Right forelimb (tissue), 1 donor: ENCODE data around the gene COBL.

Source experiments
- DNase-seq: peaks from one replicate; pipeline ENCODE4 v3.0.0-alpha.2; 2018

COBL gene

DNA sequence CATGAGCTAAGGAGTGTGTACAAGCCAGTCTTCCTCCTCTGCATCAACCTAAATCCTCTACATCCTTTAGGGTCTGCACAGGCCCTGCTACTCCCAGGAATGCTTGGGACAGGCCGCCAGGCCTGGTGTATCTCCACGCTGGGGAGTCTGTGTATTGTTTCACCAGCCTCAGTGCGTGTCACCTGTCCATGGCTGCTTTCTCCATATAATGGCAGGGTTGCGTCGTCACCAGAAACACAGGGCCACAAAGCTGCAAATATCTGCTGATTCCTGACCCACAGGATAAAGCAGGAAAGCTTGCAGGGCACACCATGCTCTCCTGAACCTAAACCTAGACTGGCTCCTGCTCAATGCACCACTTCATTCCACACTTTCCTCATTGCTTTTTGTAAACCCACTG is 45.6 kb downstream of the COBL start:
- no peak for DNase-seq

- no peak for DNase-seq
Observed at GRCh38 chr7:51269911-51270310, 46.7 kb downstream of the COBL start.

GRCh38 chr7:51269321-51269720 is 47.3 kb downstream of the COBL start:
- DNase-seq: no peak

DNA sequence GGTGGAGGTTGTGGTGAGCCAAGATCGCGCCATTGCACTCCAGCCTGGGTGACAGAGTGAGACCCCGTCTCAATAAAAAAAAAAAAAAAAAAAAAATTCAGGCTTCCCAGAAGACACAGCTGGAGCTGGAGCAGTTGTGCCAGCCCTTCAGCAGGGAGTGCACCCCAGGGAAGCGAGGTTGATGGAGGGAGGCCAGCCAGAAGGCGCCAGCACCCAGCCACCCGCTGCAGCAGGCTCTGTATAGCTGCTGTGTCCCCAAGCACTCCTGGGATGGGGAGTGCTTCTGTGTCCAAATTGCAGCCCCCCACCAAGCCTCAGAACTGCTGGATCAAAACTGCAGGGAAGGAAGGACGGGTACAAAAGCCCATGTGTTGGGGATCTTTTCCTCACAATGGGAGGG is 47.8 kb downstream of the COBL start:
- DNase-seq: no peak

DNA sequence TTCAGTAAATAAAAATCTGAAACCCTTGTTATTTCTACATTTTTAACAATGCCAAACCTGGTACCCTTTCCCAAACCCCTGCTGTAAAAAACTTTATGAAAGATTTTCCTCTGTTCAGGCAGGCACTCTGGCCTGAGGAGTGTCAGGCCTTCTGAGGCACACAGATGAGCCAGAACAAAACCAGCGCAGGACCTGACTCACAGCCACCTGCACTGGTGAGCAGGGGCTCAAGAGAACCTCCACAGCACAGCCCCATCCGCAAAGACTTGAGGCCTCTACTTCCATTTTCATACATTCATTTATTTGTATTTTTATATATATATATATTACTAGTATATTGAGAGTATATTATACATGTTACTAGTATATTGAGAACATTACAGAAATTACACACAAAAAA is 49.4 kb downstream of the COBL start:
- no peak for DNase-seq

DNA sequence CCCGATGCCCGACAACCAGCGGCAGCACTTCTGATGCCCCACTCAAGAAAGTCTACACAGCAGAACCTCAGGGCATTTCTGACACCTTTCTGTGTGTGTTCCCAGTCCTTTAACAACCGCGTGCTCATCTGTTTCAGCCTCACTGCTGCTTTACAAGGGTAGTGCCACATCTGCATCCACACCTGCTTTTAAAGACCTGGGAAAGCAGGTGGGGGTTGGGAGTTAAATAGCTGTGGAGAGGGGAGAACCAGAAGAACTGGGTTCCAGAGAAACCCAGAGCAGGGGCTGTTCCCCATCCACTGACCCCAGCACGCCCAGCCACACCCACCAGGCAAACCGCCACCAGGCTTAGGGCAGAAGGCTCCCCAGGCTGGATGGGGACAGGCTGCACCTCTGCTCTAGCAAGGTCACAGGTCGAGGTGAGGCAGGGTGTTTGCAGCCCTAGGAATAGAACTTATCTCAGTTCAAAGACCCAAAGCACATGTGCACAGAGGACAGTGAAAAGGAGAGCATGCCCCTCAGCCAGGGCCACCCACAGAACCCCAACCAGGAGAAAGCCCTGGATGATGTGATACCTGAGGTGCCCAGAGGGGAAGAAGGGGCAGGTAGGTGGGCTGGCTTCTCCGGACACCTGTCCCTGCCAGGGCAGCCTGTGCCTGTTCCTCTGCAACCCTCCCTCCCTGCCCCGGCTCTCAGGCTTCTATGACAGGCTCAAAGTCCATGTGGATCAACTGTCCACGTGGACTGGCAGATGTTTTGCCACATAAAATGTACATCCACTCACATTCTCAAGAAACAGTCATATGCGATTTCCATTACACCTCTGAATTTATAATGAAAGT is 51.3 kb downstream of the COBL start:
- DNase-seq: no peak

DNA sequence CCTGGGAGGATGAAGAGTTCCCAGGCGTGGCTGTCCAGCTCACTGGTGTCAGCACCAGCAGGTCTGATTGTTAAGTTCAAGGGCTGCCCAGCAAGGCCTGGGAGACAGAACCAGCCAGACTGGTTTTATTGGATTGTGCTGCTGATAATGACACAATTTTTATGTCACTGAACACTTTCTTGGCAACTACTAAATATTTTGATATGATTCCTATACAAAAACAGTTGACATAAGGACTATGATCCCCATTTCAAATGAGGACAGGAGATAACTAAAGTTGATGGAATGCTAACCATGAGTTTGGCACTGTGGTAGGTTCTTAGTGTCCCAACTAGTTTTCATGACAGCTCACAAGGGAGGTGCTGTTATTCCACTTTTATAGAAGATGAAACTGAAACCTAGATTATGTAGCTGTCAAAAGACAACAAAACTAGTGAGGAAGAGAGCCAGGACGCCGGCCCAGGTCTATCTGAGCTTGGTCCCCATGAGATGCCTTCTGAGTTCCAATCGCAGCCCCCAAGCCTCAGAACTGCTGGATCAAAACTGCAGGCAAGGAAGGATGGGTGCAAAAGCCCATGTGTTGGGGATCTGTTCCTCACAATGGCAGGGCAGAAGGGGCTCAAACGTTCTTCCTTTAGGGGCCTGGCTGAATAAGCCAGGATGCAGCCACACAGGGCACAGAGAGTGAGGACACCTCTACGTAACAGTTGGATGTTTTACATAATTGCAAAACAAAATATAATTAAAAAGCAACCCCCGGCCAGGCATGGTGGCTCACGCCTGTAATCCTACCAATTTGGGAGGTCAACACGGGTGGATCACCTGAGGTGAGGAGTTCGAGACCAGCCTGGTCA is 52.8 kb downstream of the COBL start:
- DNase-seq: no peak

DNA sequence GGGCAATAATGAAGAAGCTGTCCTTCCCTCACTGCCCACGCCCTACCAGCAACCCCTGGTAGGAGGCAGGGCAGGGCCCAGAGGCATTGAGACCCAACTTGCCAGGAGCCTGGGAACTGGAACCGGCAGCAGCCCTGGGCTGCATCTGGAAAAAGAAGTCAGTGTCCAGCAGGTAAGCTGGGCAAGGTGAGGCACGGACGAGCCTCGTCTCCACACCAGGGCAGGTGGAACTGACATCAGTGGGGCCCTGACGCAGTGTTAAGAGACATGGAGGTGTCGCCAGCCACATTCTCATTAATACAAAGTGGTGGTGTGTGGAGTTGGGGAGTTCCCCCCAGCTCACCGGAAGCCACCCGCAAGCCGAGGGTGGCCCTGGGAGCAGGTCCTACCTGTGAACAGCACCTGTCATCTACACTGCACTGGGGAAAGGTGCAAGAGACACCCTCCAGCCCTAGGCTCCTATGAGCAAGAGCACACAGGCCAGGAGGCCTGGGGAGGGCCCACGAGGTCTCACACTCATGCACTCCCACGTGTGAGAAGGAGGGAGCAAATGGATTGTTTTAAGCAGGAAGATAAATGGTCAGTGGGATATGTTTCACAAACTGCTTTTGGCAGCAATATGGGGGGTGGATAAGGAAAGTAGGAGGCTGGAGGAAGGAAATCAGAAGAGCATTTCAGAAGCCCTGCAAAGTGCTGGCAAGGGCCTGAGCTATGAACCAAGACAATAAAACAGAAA is 53.6 kb downstream of the COBL start:
- DNase-seq: no peak

DNA sequence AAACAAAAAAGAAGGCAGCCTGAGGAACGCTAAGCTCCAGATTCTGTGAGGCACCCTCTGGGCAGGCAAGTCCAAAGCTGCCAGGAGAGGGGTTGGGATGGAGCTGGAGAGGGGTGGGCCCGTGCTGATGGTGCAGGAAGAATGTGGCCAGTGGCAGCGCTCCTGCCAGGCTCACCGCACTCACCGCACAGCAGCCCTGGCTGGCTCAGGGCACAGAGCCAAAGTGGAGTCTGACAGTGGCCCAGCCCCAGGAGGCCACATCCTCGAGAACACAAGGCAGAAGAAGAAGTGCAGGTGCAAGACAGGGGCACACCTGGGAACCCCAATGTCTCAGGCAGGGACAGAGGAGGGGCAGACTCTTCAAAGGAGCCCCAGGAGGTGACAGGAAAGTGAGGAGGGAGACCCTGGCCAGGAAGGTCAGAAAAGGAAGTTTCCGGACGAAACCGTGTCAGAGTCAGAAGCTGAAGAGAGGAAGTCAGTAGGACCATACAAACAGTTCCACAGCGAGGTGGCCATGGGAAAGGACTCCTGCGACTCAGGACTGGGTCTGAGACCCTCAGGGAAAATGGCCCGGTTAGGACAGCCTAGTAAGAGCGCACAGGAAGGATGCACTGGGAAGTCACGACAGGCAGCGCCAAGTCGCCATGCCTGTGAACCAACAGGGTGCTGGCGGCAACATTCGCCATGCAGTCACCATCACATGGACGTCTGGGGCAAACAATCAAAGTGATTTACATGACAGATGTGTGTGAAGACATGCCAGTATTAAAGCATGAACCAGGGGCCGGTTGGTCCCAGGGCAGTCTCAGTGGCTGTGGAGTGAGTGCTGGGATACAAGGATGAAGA is 54.4 kb downstream of the COBL start:
- no peak for DNase-seq

- no peak for DNase-seq
Observed at GRCh38 chr7:51261117-51261835, 55.3 kb downstream of the COBL start.

DNA sequence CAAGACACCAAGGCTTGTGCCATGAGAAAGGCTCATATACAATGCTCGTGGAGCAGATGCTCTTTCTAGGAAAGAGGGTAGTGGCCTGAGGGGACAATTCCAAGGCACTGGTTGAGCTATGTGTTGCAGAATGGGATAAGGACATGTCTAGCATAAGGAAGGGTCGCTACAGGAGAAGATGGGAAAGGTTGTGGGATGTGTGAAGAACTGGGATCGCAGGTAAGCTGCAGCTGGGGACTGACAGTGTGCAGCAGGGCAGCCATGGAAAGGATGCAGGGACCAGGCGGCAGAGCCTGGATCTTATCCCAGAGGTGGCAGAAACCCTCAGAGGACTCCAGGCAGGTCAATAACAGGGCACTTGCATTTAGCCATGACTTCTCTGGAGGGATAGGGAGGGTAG is 56.1 kb downstream of the COBL start:
- no peak for DNase-seq

GRCh38 chr7:51259766-51260165 is 56.8 kb downstream of the COBL start:
- DNase-seq: no peak

DNA sequence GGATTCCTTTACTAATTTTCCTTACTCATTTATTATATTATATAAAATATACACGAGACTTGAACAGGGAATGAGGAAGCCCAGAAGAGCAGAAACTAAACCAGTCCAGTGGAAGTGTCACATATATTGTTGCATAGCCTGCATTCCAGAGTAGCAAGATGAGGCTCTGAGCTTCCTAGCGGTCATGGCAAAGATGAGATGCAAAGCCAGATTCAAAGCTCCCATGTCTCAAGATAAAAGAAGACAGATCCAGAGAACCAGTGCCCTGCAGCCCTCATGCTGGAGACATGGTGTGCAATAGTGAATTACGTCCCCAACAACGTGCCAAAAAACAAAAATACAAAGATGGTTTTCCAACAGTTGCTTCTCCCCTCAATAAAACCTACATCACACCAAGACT is 59.7 kb downstream of the COBL start:
- no peak for DNase-seq

DNA sequence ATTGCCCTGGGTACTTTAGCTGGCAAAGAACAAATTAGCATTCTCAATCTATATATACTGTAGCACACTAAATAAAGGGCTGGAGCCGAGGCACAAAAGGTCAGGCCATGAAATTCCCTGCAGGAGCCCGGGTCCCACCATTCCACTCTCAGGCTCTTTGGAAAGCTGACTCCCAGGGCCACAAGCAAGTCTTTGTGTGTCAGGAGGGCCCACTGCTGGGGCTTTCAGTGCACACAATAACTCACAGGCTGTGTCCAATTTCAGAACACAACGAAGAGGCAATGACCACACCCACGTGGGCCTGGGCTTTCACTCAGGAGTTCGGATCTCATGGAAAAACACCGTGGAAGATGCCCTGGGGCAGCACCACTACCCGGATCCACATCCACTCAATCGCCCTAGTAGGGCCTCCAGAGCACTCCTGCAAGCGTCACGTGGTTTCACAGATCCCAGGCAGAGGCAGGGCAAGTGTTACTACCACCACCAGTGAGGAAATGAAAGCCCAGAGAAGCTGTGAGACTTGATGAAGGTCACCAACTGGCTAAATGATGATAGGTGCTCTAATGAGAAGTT is 60.3 kb downstream of the COBL start:
- DNase-seq: no peak

GRCh38 chr7:51255536-51256208 is 60.9 kb downstream of the COBL start:
- no peak for DNase-seq

- DNase-seq: no peak
Observed at GRCh38 chr7:51255036-51255435, 61.6 kb downstream of the COBL start.

DNA sequence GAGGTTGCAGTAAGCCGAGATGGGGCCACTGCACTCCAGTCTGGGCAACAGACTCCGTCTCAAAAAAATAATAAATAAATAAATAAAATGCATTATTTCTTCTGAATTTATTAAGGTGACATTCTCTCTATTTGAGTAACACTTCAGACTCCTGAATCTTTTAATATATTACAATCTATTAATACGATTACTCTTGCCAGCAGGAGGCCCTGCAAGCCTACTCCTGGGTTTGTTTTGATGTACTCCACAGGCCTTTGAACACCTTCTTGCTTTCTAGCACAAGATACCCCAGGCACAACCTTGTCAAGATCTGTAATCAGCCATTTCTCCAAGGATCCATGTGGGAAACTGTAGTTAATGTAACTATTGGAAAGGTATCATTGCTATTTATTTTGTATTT is 63.5 kb downstream of the COBL start:
- DNase-seq: no peak

DNA sequence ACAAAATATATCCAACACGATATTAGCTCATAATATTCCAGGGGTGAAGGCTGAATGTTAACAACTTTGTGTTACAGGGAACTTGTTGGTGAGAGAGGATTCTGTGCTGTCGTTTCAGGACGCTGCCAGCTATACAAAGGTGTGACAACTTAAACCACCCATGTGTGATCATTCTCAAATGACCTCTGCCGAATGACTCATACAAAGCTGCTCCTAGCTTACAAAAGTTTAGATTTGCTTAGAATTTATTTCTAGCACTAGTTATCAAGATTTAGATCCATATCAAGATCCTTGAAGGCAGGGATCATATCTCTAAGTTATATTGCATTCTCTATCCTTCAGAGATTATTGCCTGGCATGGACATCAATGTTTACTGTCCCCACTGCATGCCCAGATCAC is 65.3 kb downstream of the COBL start:
- no peak for DNase-seq

GRCh38 chr7:51250512-51250911 is 66.1 kb downstream of the COBL start:
- no peak for DNase-seq

DNA sequence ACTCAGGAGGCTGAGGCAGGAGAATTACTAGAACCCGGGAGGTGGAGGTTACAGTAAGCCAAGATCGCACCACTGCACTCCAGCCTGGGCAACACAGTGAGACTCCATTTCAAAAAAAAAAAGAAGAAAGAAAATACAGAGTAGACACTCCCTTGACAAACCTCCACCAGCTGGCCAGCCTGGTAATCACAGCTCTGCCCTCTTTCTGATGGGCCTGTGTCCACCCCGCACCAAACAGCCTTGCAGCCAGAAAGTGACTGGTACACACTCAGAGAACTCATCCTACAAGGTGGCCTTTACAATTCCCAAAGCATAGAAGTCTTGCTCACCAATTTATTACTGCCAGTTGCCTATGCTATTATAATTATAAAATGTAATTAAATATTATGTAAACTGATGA is 66.6 kb downstream of the COBL start:
- DNase-seq: no peak
